NOMO-1 (cell line): ENCODE measurements around the gene HOXD3.

Source experiments
- DNase-seq, 2 experiments: peaks; one replicate each; lab custom pipeline; 2025; ENCODE audit not compliant: unreplicated experiment in 2 of 2; lab: John Stamatoyannopoulos, UW

Gene HOXD3

DNA sequence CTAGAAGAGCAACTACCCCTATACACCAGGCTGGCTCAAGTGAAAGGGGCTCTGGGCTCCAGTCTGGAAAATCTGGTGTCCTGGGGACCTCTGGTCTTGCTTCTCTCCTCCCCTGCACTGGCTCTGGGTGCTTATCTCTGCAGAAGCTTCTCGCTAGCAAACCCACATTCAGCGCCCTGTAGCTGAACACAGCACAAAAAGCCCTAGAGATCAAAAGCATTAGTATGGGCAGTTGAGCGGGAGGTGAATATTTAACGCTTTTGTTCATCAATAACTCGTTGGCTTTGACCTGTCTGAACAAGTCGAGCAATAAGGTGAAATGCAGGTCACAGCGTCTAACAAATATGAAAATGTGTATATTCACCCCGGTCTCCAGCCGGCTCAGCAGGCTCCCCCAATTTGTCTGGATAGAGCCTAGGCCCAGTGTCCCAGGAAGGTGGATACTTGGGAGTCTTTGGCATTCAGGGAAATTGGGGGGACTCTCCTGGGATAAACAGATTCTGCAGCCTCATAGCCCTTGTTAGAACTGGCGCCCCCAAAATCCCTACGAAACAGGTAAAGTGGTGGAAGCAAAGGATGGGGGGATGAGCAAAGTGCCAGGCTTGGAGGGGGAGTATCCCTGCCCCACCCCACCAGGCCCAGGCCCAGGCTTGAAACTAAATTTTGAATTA lies 8.2 kb upstream of the HOXD3 start:
- DNase-seq = no peak

DNA sequence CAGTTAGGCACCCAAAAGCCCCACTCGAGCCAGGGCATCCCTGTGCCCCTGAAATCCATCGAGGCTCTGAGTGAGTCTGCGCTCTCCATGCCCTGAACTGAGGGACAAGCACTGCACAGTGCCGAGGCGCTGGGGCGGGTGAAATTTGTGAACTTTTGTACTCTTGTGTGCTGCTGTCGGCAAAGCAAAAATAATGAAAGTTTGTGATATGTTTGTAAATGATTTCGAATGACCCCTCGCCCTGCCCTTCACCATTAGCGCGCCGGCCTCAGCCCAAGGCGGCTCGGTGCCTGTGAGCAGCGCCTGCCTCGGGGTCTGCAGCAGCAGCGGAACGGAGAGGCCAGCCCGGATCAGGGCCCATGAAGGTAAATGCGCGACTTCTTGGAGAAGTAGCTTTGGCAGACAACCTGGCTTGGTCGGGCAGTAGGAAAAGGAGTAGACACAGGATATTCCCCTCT lies 7.6 kb upstream of the HOXD3 start:
- DNase-seq = no peak

DNA sequence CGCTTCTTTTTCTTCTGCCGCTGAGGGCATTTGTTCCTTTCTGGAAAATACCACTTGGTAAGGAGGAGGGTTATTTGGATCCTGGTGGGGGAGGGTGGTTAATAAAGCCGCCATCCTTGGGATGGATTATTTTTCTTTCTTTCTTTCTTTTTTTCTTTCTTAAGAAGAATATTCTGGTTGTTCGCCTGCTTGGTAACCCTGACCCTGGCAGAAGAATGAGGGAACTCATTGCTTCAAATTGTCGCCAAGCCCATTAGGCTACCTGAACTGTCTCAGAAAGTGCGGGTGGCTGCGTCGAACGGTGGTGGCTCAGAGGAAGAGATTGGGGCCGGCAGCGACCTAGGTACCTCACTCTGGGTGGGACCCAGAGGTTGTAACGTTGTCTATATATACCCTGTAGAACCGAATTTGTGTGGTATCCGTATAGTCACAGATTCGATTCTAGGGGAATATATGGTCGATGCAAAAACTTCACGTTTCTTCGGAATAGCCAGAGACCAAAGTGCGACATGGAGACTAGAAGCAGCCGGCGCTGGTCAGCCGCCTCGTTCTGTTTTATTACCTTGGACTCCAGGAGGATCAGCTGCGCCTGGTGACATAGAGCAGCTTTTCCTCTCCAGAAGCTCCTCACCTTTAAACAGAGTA lies 7.0 kb upstream of the HOXD3 start:
- DNase-seq = no peak

DNA sequence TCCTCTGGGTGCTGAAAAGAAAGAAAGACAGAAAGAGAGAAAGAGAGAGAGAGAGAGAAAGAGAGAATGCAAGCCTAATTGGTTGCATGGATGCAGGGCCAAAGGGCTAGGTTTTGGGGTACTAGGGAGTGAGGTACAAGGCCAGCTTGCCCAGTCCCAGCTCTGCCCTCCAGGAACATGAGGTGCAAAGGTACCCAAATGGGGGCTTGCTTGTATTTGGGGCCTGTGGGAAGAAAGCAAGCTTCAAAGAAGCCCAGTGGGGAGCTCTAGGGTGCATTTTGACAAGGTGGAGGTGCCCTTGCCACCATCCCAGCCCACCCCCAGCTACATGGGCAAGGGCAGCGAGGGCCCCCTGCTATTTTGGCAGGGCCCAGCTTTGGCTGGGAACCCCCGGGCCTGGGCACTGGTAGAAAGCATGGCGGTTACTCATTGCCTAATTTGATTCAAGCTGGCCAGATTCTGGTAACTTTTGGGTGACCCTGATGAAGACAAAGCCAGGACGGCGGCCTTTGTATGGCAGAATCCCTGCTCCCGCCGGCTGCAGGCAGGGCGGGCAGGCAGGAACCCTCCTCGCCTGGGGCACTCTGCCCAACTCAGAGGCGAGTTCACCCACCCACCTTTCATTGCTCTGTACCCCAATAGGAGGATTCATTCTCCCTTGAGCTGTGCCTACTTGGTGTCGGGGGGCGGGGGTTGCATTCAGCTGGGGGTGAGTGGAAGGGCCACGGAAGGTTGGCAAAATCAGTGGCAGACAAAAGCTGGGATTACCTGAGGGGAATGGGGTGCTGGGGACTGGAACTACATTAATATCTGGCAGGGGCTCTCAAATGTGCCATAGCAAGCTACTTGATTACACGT lies 6.3 kb upstream of the HOXD3 start:
- no peak for DNase-seq

DNA sequence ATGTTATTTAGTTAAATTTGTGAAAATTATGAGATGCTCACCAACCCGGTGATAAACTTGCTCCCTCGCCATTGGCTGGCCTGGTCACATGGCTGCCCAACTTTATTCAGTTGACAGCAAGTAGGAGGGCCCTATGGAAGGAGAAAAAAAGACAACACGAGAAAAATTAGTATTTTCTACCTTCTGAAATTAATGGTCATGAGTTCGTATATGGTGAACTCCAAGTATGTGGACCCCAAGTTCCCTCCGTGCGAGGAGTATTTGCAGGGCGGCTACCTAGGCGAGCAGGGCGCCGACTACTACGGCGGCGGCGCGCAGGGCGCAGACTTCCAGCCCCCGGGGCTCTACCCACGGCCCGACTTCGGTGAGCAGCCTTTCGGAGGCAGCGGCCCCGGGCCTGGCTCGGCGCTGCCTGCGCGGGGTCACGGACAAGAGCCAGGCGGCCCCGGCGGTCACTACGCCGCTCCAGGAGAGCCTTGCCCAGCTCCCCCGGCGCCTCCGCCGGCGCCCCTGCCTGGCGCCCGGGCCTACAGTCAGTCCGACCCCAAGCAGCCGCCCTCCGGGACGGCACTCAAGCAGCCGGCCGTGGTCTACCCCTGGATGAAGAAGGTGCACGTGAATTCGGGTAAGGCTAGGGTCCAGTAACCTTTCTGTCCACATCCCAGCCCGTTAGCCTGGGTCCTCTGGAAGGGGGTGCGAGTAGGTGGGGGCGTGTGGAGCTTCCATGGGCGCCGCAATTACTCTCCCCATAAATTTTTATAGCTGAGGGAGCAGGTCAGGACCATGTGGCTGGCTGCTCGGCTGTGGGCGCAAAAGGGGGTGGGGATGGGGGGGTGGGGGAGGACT lies 5.4 kb upstream of the HOXD3 start, which contains the start of gene HOXD4:
TSS of gene HOXD4 (plus strand) at position 109 of the 846 bp plus-strand sequence. CDS start at position 193, 84 bp downstream.
- DNase-seq = no peak

DNA sequence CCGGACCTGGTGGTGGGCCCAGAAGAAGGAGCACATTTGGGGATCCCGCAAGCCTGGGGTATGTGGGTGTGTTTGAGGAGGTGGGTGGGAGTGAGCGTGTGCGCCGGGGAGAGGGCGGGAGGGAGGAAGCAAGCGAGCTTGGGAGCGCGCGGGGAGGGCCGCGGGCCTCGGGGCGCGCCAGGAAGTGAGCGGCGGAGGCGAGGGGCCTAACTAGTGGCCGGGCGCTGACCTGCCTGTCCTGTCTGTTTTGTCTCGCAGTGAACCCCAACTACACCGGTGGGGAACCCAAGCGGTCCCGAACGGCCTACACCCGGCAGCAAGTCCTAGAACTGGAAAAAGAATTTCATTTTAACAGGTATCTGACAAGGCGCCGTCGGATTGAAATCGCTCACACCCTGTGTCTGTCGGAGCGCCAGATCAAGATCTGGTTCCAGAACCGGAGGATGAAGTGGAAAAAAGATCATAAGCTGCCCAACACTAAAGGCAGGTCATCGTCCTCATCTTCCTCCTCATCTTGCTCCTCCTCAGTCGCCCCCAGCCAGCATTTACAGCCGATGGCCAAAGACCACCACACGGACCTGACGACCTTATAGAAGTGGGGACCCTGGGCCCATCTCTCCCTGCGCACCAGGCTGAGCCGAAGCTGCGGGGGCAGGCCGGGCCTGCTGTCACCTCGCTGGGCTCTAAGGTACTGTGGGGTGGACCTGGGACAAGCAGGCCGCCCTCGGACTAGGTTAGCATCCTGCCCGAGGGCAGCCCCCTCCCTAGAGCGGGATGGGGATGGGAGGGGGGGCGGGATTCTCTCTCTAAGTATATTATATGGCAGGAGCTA lies 4.5 kb upstream of the HOXD3 start:
- no peak for DNase-seq

DNA sequence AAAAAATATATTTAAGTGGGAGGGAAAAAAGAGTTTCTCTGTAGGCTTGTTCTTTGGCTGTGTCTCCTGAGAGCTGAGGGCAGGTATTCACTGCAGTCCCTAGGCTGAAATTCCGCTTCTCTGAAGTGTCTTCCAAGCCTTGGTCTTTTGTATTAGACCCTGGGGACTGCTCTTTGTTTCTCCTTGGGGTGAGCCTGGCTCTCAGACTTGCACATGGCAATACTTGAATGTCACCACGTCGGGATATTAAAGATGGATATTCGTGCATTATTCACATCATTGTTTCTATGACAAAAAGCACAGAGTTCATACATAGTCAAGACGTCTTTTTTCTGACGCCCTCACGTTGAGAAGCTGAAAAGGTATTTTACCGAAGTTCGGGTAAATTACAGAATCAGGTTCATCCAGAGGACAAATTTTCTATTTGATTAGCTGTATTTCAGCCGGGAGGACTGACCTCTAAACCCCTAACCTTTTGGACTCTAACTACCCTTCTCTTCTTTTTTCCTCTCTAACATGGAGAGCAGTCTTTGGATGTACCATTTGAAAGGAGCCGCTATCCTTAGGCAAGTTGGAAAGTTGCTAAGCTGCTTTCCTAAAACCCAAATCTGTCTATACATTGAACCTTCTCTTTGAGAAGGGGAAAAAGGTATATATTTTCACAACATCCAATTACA lies 2.4 kb upstream of the HOXD3 start:
- DNase-seq = no peak

DNA sequence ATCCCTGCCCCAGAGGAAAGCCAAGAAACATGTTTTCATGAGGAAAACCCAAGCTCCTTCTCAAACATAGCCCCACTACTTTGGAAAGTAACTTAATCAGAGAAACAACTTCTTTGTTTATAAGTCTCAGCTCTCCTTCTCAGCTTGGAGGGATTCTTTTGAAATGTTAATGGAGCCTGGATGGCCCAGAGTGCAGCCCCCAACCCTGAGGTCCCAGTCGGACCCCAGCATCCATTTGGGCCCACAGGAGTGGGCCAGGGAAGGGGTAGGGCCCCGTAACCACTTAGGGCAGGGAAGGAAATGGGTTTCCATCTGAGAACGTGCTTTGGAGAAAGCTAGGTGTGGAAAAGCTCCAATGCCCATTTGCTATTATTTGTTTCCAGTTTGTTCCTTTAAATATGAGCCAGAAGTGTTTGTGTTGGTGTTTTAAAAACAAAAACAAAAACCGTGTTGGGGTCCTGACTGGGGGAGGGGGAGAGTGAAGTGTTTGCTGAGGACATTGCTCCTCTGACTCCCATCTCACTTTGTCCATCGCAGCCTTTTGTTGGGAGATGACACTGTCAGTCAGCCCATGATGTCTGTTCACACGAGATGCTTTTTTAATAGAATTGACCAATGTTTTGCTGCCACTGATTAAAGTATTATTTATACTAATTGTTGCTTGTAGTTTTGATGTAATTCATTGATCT lies 1.6 kb upstream of the HOXD3 start:
- DNase-seq = no peak

DNA sequence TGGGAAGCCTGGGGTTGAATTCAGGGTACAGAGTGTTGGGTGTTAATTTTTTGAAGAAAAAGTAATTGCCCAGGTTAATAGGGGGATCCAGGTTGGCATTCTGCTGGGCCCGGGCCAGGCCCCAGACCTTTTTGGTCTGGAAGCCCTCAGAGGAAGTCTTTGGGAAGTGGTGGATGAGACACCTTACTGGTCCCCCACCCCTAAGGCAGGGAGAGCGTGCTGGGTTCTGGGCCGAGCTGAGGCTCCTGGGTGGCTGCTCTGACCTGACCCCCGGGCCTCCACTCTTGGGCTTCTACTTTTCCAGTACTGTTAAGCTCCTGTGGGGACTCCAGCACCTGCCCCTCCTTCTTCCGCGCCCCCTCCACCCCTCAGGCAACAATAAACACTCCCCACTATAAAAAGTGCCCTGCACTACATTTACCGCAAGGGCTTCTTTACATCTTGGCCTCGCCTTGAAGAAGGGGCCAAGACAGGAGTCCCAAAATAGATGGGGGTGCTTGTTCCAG lies 753 bp upstream of the HOXD3 start:
- no peak for DNase-seq

DNA sequence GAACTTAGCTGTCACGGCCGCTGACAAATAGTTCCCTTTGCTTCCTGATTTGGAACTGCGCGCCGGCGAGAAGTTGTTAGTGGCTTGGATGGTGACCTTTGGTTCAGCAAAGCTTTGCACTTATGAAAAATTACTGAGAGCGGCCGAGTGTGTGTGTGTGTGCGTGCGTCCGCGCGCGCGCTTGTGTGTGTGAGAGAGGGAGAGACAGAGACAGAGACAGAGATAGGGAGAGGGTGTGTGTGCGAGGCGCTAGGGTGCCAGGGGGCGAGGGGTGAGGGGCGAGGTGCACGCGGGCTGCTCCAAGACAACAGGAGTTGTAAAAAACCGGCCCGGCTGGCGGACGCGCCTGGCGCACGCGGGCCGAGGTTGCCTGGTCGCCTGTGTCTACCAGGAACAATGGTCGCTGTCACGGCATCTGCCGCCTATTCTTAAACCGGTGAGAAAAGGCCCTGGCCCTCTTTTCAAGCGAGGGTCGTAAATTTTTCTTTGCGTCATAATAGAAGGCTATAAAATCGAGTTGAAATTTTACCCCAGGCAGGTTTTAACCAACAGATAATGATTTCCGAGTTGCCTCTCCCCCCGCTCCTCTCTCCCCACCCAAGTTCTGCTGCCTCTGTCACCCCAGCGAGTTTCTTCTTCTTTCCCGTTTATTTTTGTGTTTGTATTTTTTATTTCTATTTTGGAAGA lies 535 bp downstream of the HOXD3 start:
- DNase-seq = no peak

DNA sequence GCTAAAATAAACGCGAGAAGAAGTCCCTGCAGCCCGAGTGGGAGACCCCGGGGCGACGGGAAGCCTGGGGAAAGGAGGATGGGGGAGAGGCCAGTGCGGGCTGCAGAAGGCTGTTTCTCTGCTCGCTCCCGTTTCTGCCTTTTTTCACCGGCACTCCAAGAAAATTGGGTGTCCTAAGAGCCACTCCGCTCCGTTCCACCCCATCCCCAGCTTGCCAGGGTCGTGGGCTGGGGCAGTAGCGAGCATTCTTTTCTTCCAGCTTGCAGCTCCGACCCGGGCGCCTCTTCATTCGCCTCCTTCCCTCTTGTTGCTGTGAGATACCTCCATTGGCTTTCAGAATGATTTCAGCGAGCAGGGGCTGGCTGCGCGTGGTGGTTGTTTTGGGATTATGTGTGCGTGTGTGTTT lies 1.1 kb downstream of the HOXD3 start:
- no peak for DNase-seq

DNA sequence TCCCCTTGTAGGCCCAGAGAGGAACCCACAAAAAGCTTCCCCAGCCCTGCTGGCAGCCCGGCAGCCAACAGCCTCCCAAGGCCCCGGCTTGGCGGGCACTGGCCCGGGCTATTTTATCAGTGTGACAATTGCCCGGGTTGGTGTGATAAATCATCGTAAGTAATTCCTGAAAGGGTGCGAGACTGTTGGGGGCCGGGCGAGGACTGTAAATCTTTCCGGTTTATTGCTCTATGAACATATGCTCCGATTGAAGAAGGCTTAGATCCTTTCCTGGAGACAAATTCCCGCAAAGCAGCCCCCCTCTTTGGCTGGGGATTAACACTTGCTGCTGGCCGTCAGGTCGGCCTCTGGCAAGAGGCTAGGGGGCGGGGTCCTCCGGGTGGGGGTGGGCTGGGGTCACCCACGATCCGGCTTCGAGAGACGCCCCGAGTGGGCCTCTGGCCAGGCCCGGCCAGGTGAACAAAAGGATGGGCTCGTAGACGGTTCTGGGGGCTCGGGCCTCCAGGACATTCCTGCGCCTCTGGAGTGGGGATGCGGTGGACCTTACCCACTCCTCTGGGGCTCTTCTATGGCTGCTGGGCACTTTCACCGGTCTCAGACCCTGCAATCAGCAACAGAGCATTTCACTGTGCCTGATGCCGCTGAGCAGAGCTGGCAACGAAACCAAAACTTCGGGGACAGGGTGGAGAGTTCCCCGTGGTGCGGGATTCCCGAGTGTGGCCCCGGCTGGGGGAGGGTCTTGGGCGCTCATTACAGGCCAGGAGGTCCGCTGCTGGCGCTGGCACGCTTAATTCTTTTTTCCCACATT lies 2.0 kb downstream of the HOXD3 start:
- no peak for DNase-seq

DNA sequence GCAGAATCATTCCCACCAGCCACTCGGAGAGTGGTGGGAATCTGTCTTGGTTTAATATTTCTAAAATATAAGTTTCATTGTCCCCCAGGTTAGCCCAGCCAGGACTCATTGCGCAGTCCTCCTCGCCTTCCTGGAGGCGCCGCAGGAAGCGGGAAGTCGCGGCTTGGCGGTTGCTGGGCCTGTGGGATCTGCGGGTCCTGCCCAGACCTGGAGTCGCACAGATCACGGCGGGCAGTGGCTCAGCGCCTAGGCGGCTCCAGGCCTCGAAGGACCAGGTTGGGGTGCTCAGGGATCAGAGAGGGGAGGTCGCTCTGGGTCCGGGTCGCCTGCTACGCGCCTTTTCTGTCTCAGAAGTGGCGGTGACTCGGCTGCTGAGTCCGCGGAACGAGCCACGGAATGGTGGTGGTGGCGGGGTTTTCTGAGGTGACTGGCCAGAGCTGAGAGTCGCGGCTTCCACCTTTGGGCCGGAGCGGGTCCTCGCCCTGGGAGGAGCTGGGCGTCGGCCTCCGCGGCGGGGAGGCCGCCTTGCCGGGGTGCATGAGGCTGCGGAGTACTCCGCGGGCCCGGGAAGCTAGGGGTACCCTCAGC lies 2.6 kb downstream of the HOXD3 start:
- no peak for DNase-seq

DNA sequence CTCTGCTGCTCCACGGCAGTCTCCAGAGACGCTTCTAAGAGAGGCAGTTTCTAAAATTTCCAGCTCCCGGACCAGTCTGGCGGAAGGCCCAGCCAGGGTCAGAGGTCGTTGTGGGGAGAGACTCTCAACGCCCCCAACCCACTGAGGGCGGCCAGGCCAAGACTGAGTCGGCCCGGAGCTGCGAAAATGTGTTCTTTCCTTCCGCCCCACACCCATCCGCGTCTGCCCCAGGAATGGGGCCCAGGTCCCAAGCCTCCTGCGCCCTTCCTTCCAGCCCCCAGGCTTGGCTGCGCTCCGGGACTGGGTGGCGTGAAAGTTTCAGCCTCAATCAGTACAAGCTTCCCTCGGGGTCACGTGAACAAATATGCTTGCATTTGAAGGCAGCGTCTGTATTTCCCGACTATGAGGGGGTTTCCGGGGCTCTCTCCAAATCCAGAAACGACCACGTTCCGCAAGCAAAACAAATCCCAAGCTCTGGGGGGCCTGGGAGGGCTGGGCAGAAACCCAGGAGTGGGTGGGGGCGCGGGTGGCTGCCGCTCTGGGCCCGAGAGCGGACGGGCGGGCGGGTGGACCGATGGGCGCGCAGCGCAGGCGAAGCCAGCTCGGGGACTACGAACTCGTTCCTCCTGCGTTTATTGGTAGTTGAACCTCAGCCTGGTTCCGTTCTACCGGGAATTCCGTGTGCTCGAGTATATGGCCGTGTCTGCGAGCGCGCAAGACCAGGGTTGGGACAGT lies 3.3 kb downstream of the HOXD3 start:
- no peak for DNase-seq

DNA sequence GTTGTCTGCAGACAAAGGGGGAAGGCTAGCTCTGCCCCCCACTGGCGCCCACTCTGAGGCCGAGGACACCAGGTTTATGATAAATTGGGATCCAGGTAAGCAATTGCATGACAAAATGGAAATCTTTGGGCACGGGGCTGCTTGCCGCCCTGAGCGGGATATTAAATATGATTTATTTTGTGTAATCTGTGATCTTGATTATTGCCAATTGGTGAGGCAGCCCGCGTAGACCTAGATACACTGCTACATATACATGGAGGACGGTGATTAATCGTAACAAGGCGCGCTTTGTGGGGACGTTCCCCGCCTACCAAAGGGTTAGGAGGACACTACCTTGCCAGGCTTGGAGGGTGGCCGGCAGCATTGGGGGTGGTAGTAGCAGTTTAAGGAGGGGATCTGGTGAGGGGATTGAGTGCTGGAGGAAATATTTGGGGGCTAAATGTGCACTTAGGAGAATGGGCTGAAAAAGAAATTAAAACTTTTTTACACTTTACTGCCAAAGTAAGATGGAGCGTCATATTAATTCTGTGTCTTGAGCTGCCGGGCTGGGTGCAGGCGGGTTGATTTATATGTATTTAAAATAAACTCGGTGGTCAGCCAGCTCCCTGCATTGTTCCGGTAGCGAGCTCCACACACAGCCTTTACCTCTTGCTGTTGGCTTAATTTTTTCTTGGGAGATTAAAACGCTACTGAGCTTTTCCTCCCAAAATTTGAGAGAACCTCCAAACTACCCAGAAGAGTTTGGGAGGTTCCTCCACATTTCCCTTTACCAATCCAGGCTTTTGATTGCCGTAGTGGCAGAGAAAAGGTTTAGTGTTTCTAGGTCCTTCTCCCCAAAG lies 4.1 kb downstream of the HOXD3 start:
- no peak for DNase-seq
